Choroid plexus epithelial cell (primary cell): ENCODE measurements around the gene NOX5.

Experiments used
- DNase-seq: peaks from one replicate; pipeline ENCODE4 v3.0.0-alpha.2; 2010; ENCODE audit warnings: low read depth
- H3K4me3 ChIP-seq: 2 replicates; pipeline ENCODE4 v1.5.1; 2011; ENCODE audit warnings: low read depth, mild to moderate bottlenecking, control low read depth, low read length, moderate library complexity
- TF ChIP-seq, protein P1 (sequence below): conservative IDR thresholded peaks from 2 replicates; pipeline ENCODE4 v1.5.1; 2011; ENCODE audit warnings: low read depth, mild to moderate bottlenecking, control low read depth, inconsistent platforms, low read length, moderate library complexity

NOX5 gene

DNA sequence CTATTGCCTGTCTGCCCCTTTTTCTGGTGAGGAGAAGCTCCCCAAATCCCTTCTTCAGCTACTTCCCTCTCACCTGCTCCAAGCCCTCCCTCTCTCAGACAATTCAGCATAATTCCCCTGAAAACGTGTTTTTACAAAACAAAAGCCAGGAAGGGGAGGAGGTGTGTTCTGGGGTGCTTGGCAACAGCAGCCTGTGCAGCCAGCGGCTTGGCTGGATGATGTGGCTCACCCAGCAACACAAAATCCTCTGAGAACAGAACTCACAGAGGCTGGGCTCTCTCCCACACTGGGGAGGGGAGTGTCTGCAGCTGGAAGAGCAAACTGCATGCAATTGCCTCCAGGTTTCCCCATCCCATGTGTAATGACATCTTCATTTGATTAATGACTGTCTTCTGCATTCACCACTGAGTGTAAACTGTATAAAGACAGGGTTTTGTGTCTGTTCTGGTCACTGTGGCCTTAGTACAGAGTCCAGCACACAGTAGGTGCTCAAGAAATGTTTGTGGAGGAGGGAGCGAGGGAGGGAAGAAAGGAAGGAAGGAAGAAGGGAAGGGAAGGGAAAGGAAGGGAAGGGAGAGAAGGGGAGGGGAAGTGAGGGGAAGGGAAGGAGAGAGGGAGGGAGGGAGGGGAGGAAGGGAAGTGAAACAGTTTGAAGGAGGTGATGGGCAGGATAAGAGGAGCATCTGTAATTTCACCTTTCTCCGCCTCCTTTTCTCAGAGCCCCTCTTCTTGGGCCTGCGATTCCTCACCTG is 75.9 kb downstream of the NOX5 start:
- TF ChIP-seq, protein P1, sequence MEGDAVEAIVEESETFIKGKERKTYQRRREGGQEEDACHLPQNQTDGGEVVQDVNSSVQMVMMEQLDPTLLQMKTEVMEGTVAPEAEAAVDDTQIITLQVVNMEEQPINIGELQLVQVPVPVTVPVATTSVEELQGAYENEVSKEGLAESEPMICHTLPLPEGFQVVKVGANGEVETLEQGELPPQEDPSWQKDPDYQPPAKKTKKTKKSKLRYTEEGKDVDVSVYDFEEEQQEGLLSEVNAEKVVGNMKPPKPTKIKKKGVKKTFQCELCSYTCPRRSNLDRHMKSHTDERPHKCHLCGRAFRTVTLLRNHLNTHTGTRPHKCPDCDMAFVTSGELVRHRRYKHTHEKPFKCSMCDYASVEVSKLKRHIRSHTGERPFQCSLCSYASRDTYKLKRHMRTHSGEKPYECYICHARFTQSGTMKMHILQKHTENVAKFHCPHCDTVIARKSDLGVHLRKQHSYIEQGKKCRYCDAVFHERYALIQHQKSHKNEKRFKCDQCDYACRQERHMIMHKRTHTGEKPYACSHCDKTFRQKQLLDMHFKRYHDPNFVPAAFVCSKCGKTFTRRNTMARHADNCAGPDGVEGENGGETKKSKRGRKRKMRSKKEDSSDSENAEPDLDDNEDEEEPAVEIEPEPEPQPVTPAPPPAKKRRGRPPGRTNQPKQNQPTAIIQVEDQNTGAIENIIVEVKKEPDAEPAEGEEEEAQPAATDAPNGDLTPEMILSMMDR, result no peak
- DNase-seq, result peak; percentile 78
- H3K4me3 ChIP-seq, result no peak overlapping the region

DNA sequence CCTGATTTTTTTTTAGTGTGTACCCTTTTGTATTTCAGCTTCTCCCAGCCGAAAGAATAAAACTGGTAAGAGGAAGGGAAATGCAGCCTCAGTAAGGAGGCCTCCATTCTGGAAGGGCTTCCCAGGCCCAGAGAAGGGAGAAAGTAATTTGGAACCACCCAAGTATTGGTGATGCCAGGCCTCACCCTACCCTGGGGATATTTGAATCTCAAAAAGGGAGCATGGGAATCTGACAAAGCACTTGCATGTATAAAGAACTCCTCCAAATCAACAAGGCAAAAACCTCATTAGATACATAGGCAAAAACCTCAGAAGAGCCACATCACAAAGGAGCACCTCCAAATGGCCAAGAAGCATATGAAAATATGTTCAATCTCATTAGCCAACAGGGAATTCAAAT is 77.2 kb downstream of the NOX5 start:
- H3K4me3 ChIP-seq, result no peak overlapping the region
- DNase-seq, result no peak
- TF ChIP-seq, protein P1, result no peak

DNA sequence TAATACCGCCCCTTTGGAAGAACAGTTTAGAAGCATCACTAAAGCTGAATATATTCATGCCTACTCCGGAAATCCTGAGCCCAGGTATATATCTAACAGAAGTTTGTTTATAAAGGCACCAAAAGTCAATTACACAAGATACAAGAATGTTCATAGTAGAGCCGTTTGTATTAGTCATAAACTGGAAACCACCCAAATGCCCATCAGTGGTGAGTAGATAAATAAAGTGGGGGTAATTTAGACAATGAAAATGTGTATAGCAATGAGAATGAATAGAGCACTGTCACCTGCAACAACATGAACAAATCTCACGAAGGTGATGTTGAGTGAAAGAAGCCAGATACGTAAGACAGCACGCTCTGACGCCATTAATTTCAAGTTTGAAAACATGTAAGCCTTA is 77.7 kb downstream of the NOX5 start:
- no peak overlapping the region for H3K4me3 ChIP-seq
- TF ChIP-seq, protein P1, result no peak
- peak; percentile 80 for DNase-seq

DNA sequence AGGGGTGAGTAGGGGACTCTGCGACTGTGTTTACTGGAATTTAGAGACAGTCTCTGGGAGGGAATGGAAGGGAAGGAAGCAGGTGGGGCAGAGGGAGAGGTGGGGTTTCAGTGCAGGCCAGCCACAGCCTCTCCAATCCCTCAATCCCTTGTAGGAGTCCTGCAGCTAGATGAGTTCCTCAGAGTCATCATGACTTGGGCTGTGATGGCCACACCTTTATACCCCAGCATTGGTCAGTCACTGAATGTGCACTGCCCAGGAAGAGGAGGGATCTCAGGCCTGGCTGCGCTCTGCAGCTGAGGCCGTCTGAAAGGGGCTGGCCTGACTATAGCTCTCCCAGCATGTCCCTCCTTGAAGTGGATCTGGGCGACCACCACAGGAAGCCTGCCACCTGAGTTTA is 78.6 kb downstream of the NOX5 start:
- no peak overlapping the region for H3K4me3 ChIP-seq
- TF ChIP-seq, protein P1, result no peak
- peak; percentile 71 for DNase-seq

DNA sequence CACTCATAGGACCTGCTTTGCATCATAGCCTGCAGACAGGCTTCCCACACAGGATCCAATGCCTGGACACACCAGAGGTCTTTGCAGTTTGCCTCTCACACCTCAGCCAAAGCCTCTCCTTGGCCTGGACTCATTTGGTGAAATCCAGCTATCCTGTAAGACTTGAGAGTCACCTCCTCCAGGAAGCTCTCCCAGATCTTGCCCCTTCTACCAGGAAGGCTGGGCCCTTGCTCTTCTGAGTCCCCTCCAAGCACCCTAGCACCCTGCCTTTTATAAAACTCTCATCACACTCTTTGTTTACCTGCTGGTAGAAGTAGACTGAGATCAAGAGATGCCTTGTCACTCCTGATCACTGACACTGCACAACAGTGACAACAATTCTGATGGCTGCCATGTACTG is 79.1 kb downstream of the NOX5 start:
- no peak for DNase-seq
- TF ChIP-seq, protein P1, result no peak
- H3K4me3 ChIP-seq, result no peak overlapping the region

DNA sequence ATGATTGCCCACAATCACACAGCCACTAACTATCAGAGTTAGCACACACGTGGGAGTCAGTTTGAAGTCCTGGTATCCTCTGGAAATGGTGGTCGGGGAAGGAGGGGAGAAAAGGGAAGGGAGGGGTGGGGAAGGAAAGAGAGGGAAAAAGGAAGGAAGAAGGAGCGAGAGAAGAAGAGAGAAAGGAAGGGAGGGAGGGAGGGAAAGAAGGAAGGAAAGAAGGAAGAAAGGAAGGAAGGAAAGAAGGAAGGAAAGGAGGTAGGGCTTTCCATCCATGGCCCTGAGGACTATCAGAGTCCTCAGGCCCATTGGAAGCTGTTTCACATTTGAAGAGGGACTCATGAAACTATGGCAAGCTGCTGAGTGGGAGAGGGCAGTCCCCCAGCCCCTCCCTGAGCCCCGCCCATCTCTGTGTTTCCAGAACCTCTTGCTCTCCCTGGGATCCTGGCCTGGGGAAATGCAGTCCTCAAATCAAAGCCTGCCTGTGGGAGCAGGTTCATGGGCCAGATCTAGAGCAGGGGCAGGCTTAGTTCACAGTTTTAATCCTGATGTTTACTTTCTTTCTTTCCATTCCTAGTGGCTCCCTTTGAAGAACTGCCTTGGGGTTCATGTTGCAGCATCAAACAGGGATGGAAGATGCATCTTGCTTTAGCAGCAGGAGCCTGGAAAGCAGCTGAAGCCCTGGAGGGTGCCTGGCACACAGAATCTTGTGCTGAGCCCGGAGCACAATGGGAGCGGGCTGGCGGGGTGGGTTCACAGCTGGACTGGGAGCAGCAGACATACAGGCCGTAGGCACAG is 79.8 kb downstream of the NOX5 start:
- TF ChIP-seq, protein P1, result no peak
- H3K4me3 ChIP-seq, result no peak overlapping the region
- no peak for DNase-seq
